ENCODE data around the gene SPPL3.

DNA sequence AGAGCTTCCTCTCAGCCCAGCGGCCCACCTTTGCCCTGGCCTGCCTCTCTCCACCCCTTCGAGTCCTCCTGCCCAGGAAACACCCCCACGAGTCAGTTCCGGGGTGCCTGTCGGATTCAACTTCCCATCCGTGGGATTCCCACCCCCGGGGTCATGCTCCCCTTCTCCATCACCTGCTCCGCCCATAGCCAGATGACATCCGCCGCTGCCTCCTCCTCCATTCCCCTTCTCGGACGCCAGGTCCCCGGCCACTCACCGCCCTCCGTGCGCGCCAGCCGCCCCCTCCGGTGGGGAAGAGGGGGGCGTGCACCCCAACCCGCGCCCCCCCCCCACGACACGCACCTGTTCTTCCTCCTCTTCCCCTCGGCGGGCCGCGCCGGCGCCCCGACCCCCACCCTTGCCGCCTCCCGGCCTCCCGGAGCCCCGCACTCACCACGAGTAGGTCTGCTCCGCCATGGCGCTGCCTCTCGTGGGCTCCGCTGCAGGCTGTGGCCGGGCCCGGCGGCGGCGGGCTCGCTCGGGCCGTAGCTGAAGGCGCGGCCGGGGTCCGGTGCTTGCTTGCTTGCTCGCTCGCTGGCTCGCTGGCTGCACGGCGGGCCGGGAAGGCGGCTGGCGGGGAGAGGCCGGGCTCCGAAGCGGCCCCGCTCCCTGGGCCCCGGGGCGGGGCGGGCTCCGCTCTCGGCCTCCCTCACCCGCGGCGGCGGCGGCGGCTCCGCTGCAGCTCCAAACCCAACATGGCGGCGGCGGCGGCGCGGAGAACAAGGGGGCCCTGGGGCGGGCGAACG is 554 bp downstream of the SPPL3 start:
- no peak for TF ChIP-seq ZNF274 (IDR thresholded peaks at IDR 0.05; ENCODE audit: low read length)
- no peak for TF ChIP-seq ZNF274 (tag by site-specific recombination; IDR thresholded peaks at IDR 0.05; ENCODE audit: borderline replicate concordance)
- TF ChIP-seq, protein P1, sequence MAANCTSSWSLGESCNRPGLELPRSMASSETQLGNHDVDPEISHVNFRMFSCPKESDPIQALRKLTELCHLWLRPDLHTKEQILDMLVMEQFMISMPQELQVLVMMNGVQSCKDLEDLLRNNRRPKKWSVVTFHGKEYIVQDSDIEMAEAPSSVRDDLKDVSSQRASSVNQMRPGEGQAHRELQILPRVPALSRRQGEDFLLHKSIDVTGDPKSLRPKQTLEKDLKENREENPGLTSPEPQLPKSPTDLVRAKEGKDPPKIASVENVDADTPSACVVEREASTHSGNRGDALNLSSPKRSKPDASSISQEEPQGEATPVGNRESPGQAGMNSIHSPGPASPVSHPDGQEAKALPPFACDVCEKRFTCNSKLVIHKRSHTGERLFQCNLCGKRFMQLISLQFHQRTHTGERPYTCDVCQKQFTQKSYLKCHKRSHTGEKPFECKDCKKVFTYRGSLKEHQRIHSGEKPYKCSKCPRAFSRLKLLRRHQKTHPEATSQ (tag by site-specific recombination; IDR thresholded peaks at IDR 0.05) = no peak
- TF ChIP-seq, protein P2, sequence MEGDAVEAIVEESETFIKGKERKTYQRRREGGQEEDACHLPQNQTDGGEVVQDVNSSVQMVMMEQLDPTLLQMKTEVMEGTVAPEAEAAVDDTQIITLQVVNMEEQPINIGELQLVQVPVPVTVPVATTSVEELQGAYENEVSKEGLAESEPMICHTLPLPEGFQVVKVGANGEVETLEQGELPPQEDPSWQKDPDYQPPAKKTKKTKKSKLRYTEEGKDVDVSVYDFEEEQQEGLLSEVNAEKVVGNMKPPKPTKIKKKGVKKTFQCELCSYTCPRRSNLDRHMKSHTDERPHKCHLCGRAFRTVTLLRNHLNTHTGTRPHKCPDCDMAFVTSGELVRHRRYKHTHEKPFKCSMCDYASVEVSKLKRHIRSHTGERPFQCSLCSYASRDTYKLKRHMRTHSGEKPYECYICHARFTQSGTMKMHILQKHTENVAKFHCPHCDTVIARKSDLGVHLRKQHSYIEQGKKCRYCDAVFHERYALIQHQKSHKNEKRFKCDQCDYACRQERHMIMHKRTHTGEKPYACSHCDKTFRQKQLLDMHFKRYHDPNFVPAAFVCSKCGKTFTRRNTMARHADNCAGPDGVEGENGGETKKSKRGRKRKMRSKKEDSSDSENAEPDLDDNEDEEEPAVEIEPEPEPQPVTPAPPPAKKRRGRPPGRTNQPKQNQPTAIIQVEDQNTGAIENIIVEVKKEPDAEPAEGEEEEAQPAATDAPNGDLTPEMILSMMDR (tag by site-specific recombination; IDR thresholded peaks at IDR 0.05) = no peak
- TF ChIP-seq, protein P3, sequence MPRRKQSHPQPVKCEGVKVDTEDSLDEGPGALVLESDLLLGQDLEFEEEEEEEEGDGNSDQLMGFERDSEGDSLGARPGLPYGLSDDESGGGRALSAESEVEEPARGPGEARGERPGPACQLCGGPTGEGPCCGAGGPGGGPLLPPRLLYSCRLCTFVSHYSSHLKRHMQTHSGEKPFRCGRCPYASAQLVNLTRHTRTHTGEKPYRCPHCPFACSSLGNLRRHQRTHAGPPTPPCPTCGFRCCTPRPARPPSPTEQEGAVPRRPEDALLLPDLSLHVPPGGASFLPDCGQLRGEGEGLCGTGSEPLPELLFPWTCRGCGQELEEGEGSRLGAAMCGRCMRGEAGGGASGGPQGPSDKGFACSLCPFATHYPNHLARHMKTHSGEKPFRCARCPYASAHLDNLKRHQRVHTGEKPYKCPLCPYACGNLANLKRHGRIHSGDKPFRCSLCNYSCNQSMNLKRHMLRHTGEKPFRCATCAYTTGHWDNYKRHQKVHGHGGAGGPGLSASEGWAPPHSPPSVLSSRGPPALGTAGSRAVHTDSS (tag by site-specific recombination; IDR thresholded peaks at IDR 0.05) = no peak
- no peak for TF ChIP-seq ZNF501 (tag by site-specific recombination; IDR thresholded peaks at IDR 0.05)
- no peak for TF ChIP-seq ZNF248 (tag by site-specific recombination; IDR thresholded peaks at IDR 0.05)

Data from HEK293 (cell line).